Endodermal cell (in vitro differentiated cells): ENCODE results near the gene ZDHHC11. TPM values are rescaled to one million over a fixed set of nuclear protein-coding genes. Genes with fewer than 3 reads are reported as not detected.
"Not testable (repeated sequence)": the region's sequence is repeated elsewhere in the genome, so short reads cannot be mapped to it uniquely, and the experiment has no call there.

Source experiments
- DNase-seq: peaks from one replicate; pipeline ENCODE4 v3.0.0-alpha.2; 2017
- H3K27ac ChIP-seq: 2 replicates; pipeline ENCODE4 v1.5.1; 2013; ENCODE audit warnings: mild to moderate bottlenecking, low read depth, low read length, moderate library complexity
- H3K27me3 ChIP-seq: 2 replicates; pipeline ENCODE4 v1.6.1; 2013; ENCODE audit warnings: mild to moderate bottlenecking, low read length, moderate library complexity; ENCODE audit not compliant: insufficient read depth, control insufficient read depth, poor library complexity, severe bottlenecking
- H3K36me3 ChIP-seq: 2 replicates; pipeline ENCODE4 v1.7.0; 2013; ENCODE audit warnings: mild to moderate bottlenecking, low read length, moderate library complexity; ENCODE audit not compliant: control insufficient read depth, insufficient read depth
- H3K4me1 ChIP-seq: one replicate; pipeline ENCODE4 v1.7.0; 2013; ENCODE audit warnings: low read length; ENCODE audit not compliant: control insufficient read depth, insufficient read depth
- H3K4me3 ChIP-seq: 2 replicates; pipeline ENCODE4 v1.5.1; 2013; ENCODE audit warnings: mild to moderate bottlenecking, low read length, moderate library complexity
- H3K9ac ChIP-seq: 2 replicates; pipeline ENCODE4 v1.6.1; 2013; ENCODE audit warnings: mild to moderate bottlenecking, low read length, moderate library complexity; ENCODE audit not compliant: poor library complexity, severe bottlenecking; ENCODE audit errors: extremely low read depth
- H3K9me3 ChIP-seq: 2 replicates; pipeline ENCODE4 v1.6.1; 2013; ENCODE audit warnings: mild to moderate bottlenecking, low read length, moderate library complexity; ENCODE audit not compliant: control insufficient read depth
- H3K27ac Mint-ChIP-seq: 2 replicates; pipeline ENCODE4 v1.8.0; 2020; ENCODE audit warnings: mixed read lengths
- H3K27me3 Mint-ChIP-seq: 2 replicates; pipeline ENCODE4 v1.8.0; 2021; ENCODE audit warnings: mild to moderate bottlenecking, mixed read lengths; ENCODE audit not compliant: insufficient read depth
- H3K36me3 Mint-ChIP-seq: 2 replicates; pipeline ENCODE4 v1.8.0; 2020; ENCODE audit warnings: low read depth, mixed read lengths
- H3K4me1 Mint-ChIP-seq: 2 replicates; pipeline ENCODE4 v1.8.0; 2020; ENCODE audit warnings: mixed read lengths
- H3K4me3 Mint-ChIP-seq: 2 replicates; pipeline ENCODE4 v1.8.0; 2020; ENCODE audit warnings: mild to moderate bottlenecking, moderate library complexity, mixed read lengths
- H3K9me3 Mint-ChIP-seq: 2 replicates; pipeline ENCODE4 v1.8.0; 2020; ENCODE audit warnings: mild to moderate bottlenecking, mixed read lengths
- CTCF ChIP-seq: fragments of 200-600 bp; sonication (generic); conservative IDR thresholded peaks from 2 replicates; pipeline ENCODE4 v1.5.0; 2021; ENCODE audit warnings: antibody characterized with exemption, mild to moderate bottlenecking
- WGBS, 2 experiments: methylation state at CpG; one replicate each; pipeline versions ENCODE4 v1.1.5 to v1.1.7; 2013; ENCODE audit warnings: missing lambda C conversion rate in 2 of 2, mixed read lengths in 1 of 2; ENCODE audit not compliant: insufficient coverage in 1 of 2, insufficient read length in 1 of 2; 5-methylcytosine and 5-hydroxymethylcytosine counted together
- total RNA-seq, 2 donors: library from RNA; stranded (reverse); fragmentation: NEBNext Ultra II Directional in 1 of 2; extraction: Animal tissue kit (Norgen Biotek cat#: 25700) in 1 of 2; gene quantifications; 2 replicates in 1 of 2; 3 replicates in 1 of 2; pipeline ENCODE4 v1.2.1, GENCODE V29; 2021

The ZDHHC11 gene
- total RNA-seq, 2 donors from 2014 or later = 10.6 to 28.9 TPM

- 90 to 100% methylated on average over 3 to 21 of the region's 22 CpGs for WGBS, 2 experiments
- H3K36me3 ChIP-seq, H3K4me1 ChIP-seq, H3K4me3 ChIP-seq, H3K9ac ChIP-seq, H3K4me3 Mint-ChIP-seq, H3K27me3 ChIP-seq, DNase-seq, H3K9me3 Mint-ChIP-seq, H3K9me3 ChIP-seq, H3K4me1 Mint-ChIP-seq, H3K27ac ChIP-seq, H3K36me3 Mint-ChIP-seq, H3K27ac Mint-ChIP-seq, H3K27me3 Mint-ChIP-seq: not testable (repeated sequence)
- peak; percentile 51 for TF ChIP-seq CTCF
These were observed 6.9 kb downstream of the ZDHHC11 start for GRCh38 chr5:843926-844325.

GRCh38 chr5:843371-843770 is 7.4 kb downstream of the ZDHHC11 start:
- 94% methylated on average over 13 of the region's 26 CpGs; no CpG with 5 or more reads in 1 of the 2 experiments for WGBS, 2 experiments
- H3K27ac Mint-ChIP-seq = not testable (repeated sequence)

GRCh38 chr5:842402-843221 is 8.2 kb downstream of the ZDHHC11 start:
- H3K4me3 ChIP-seq, H3K4me1 ChIP-seq, H3K27me3 ChIP-seq, H3K4me1 Mint-ChIP-seq, H3K9me3 ChIP-seq, H3K9me3 Mint-ChIP-seq, H3K36me3 Mint-ChIP-seq, H3K27ac ChIP-seq, H3K9ac ChIP-seq, H3K4me3 Mint-ChIP-seq, DNase-seq, H3K27me3 Mint-ChIP-seq, H3K36me3 ChIP-seq, H3K27ac Mint-ChIP-seq: not testable (repeated sequence)
- 89 to 92% methylated on average over 5 to 25 of the region's 32 CpGs for WGBS, 2 experiments

More at GRCh38 chr5:843371-843770, 7.4 kb downstream of the ZDHHC11 start:
- not testable (repeated sequence) for H3K4me3 Mint-ChIP-seq, H3K27me3 Mint-ChIP-seq, H3K4me3 ChIP-seq, H3K27me3 ChIP-seq, H3K9ac ChIP-seq, H3K4me1 Mint-ChIP-seq, H3K27ac ChIP-seq, H3K4me1 ChIP-seq, H3K36me3 Mint-ChIP-seq, H3K9me3 ChIP-seq, H3K36me3 ChIP-seq, H3K9me3 Mint-ChIP-seq, DNase-seq

GRCh38 chr5:841531-842401 is 9.0 kb downstream of the ZDHHC11 start:
- H3K27me3 Mint-ChIP-seq = not testable (repeated sequence)

GRCh38 chr5:840974-841435 is 9.8 kb downstream of the ZDHHC11 start:
- H3K4me3 ChIP-seq, H3K36me3 Mint-ChIP-seq, H3K27ac Mint-ChIP-seq, H3K4me3 Mint-ChIP-seq, H3K4me1 Mint-ChIP-seq, H3K36me3 ChIP-seq, DNase-seq, H3K27ac ChIP-seq, H3K9ac ChIP-seq, H3K9me3 ChIP-seq, H3K4me1 ChIP-seq, H3K9me3 Mint-ChIP-seq, H3K27me3 ChIP-seq, H3K27me3 Mint-ChIP-seq: not testable (repeated sequence)
- 88% methylated on average over 9 of the region's 10 CpGs; no CpG with 5 or more reads in 1 of the 2 experiments for WGBS, 2 experiments

More at GRCh38 chr5:841531-842401, 9.0 kb downstream of the ZDHHC11 start:
- not testable (repeated sequence) for H3K9me3 ChIP-seq, H3K4me1 ChIP-seq, H3K36me3 Mint-ChIP-seq, H3K4me1 Mint-ChIP-seq, H3K27ac ChIP-seq, H3K27me3 ChIP-seq, H3K9me3 Mint-ChIP-seq, H3K4me3 ChIP-seq, H3K9ac ChIP-seq, H3K4me3 Mint-ChIP-seq, H3K36me3 ChIP-seq
- DNase-seq = peak; percentile 36
- 88 to 90% methylated on average over 5 to 12 of the region's 15 CpGs for WGBS, 2 experiments
- H3K27ac Mint-ChIP-seq = peak overlapping the region; percentile 52
